ENCODE results near the gene NAGA.

DNA sequence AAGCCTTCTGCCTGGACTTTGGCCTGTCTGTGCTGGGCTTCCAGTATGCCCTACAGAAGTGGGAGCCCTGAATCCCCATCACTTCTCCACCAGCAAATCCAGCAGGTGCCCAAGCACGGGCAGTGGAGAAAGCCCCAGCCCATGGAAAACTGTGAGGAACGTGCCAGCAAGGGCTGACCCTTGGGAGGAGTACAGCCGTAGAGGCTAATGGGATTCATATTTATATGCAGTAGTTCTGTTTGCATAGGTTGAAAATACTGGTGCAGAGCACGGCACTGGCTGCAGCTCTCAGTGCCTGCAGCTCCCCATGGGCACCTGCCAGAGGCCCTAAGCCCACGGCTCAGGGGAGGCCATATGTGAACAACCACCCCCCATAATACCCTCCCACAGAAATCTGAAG, 10.1 kb downstream of the NAGA start:
- TF ChIP-seq, protein P1, sequence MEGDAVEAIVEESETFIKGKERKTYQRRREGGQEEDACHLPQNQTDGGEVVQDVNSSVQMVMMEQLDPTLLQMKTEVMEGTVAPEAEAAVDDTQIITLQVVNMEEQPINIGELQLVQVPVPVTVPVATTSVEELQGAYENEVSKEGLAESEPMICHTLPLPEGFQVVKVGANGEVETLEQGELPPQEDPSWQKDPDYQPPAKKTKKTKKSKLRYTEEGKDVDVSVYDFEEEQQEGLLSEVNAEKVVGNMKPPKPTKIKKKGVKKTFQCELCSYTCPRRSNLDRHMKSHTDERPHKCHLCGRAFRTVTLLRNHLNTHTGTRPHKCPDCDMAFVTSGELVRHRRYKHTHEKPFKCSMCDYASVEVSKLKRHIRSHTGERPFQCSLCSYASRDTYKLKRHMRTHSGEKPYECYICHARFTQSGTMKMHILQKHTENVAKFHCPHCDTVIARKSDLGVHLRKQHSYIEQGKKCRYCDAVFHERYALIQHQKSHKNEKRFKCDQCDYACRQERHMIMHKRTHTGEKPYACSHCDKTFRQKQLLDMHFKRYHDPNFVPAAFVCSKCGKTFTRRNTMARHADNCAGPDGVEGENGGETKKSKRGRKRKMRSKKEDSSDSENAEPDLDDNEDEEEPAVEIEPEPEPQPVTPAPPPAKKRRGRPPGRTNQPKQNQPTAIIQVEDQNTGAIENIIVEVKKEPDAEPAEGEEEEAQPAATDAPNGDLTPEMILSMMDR (conservative IDR thresholded peaks at IDR 0.05) = no peak
- no peak for TF ChIP-seq ZFX (IDR thresholded peaks at IDR 0.05)

Data from C4-2B (cell line).